OCI-LY1 (cell line): ENCODE data around the gene SLC24A4.

ENCODE experiments used
- EZH2 ChIP-seq: fragments of 200-600 bp; sonication (generic), shearing (Covaris generic); IDR thresholded peaks from 2 replicates; pipeline ENCODE4 v1.8.0; 2017; ENCODE audit warnings: borderline replicate concordance, mixed run types, mild to moderate bottlenecking, antibody characterized with exemption, low read length, moderate library complexity, mixed read lengths
- TF ChIP-seq, protein P1 (sequence below): fragments of 200-600 bp; sonication (generic), shearing (Covaris generic); IDR thresholded peaks from 2 replicates; pipeline ENCODE4 v1.5.1; 2017; ENCODE audit warnings: mild to moderate bottlenecking, antibody characterized with exemption, low read length, moderate library complexity, mixed read lengths

DNA sequence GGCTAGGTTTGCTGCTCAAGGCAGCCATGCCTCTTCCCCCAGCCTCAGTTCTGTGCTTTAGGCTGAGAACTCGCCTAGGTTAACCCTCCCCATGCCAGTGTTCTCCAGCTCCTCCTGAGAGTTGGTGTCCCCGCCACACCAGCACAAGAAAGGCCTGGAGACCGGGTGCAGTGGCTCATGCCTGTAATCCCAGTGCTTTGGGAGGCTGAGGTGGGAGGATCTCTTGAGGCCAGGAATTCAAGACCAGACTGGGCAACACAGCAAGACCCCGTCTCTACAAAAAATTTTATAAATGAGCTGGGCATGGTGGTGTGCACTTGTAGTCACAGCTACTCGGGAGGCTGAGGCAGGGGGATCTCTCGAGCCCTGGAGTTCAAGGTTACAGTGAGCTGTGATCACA is 200.8 kb downstream of the SLC24A4 start:
- TF ChIP-seq EZH2 = no peak
- TF ChIP-seq, protein P1, sequence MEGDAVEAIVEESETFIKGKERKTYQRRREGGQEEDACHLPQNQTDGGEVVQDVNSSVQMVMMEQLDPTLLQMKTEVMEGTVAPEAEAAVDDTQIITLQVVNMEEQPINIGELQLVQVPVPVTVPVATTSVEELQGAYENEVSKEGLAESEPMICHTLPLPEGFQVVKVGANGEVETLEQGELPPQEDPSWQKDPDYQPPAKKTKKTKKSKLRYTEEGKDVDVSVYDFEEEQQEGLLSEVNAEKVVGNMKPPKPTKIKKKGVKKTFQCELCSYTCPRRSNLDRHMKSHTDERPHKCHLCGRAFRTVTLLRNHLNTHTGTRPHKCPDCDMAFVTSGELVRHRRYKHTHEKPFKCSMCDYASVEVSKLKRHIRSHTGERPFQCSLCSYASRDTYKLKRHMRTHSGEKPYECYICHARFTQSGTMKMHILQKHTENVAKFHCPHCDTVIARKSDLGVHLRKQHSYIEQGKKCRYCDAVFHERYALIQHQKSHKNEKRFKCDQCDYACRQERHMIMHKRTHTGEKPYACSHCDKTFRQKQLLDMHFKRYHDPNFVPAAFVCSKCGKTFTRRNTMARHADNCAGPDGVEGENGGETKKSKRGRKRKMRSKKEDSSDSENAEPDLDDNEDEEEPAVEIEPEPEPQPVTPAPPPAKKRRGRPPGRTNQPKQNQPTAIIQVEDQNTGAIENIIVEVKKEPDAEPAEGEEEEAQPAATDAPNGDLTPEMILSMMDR = no peak
